ENCODE data around the gene C6orf47. TPM values are rescaled to one million over a fixed set of nuclear protein-coding genes. Genes with fewer than 3 reads are reported as not detected.
A peak's percentile ranks its signal among the peaks of the same experiment; 100 is the strongest.

The C6orf47 gene
- total and polyA plus RNA-seq, 2 of the 13 experiments (the other 11 are each of a cell fraction or from before 2014, with no cell fraction given): 1.7 to 18.1 TPM

- peak; percentile 98 for TF ChIP-seq PRDM10 (CRISPR knock-in tag; IDR thresholded peaks at IDR 0.05; ENCODE audit: low read depth)
- TF ChIP-seq ATF4 (CRISPR knock-in tag; IDR thresholded peaks at IDR 0.05): peak in 1 of 2 experiments; percentile 88; a peak in 2 of 4 replicates
- TF ChIP-seq ZNF678 (CRISPR knock-in tag; IDR thresholded peaks at IDR 0.05): no peak
- TF ChIP-seq THAP9 (CRISPR knock-in tag; IDR thresholded peaks at IDR 0.05; ENCODE audit: borderline replicate concordance): peak; percentile 40; the same call in 1 of the 2 replicates
- peak; percentile 90; the same call in 1 of the 2 replicates for TF ChIP-seq ZNF337 (CRISPR knock-in tag; IDR thresholded peaks at IDR 0.05; ENCODE audit: borderline replicate concordance, low read depth)
- peak; percentile 46; the same call in 1 of the 2 replicates for TF ChIP-seq KMT2A (CRISPR knock-in tag; IDR thresholded peaks at IDR 0.05)
- no peak for TF ChIP-seq ZBTB46 (CRISPR knock-in tag; IDR thresholded peaks at IDR 0.05; ENCODE audit: borderline replicate concordance)
- no peak for TF ChIP-seq HNRNPLL (IDR thresholded peaks at IDR 0.05; ENCODE audit: low read depth, low read length, poor library complexity, severe bottlenecking)
- TF ChIP-seq HOXD1 (CRISPR knock-in tag; IDR thresholded peaks at IDR 0.05): no peak
- no peak; the same call in 1 of the 2 replicates for TF ChIP-seq ZNF34 (CRISPR knock-in tag; IDR thresholded peaks at IDR 0.05; ENCODE audit: borderline replicate concordance)
- peak; percentile 21; the same call in 1 of the 2 replicates for TF ChIP-seq CEBPB (IDR thresholded peaks at IDR 0.05; ENCODE audit: borderline replicate concordance, low read depth, low read length)
Measured at GRCh38 chr6:31655349-31656237, 5.0 kb downstream of the C6orf47 start, which contains the start of gene APOM (continued).

All from HepG2 (cell line).